ENCODE data around the gene GALNT3.

The GALNT3 gene

DNA sequence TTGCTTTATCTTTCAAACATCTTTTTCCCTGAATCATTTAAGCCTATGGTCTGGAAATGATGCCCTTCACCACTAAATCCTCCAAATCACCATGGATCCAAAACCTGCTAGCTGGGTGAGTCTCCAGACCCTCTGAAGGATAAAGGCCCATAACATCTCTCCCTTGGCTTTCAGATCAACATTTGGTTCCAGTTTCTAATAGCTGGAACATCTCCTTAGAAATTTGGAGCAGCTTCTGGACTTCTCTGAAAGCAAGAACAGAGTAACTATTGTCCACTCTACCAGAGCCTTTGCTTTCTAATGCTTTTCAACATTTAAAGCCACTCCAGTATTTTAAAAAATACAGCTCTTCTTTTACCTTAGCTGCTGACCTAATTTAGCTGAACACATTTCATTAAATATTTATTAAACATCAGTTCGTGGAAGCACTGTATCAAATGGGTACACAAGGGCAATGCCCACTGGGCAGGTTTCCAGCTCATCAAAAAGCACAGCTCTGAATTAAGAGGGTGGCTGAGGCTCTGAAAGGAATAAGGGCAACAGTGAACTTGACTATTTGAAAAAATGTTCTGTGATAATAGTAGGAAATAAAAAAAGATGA, 75.3 kb downstream of the GALNT3 start:
- DNase-seq = no peak

GRCh38 chr2:165716091-165716490, 78.0 kb downstream of the GALNT3 start:
- DNase-seq = no peak

- DNase-seq = no peak
Measured at GRCh38 chr2:165706960-165707487, 87.0 kb downstream of the GALNT3 start.

GRCh38 chr2:165701147-165701546, 92.9 kb downstream of the GALNT3 start:
- DNase-seq = no peak

DNA sequence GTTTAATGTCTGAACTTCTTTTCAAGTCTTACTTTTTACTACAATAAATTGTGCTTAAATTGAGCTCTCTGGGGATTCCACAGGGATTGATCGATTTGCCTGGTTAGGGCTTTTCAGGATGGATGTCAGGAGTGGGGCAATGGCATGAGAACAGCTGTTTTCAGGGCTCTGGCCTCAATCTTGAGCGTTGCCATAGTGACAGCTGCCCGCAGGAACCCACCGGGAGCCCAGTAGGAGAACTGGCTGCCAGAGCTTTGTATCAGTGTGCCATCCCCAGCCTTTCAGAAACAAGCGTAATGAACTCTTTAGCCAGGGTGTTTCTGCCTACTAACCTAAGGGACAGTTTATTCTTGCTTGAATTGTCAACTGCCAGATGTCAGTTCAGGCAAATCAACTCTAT, 93.5 kb downstream of the GALNT3 start:
- DNase-seq = no peak

GRCh38 chr2:165699946-165700345, 94.1 kb downstream of the GALNT3 start:
- DNase-seq = no peak

DNA sequence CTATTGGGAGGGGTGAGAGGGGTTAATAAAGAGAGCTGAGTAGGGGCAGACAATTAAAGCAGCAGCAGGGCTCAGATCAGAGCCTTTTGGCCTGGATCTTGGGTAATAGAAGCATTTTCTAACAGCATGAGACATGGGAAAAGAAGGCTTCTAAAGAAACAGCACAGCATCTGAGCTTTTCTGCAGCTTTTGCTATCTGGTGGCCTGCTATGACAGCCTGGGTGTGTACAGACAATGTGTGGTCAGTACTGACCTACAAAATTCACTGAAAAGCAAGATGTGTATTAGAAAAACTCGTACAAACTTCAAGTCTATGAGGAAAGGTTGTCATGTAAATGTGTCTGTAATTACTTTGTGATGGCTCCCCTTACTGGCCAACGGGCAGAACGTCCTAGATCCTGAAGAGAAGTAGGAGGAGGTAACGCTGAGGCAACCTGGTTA, 95.6 kb downstream of the GALNT3 start:
- no peak for DNase-seq

- no peak for DNase-seq
Measured at GRCh38 chr2:165697748-165698443, 96.2 kb downstream of the GALNT3 start.

Measured in activated CD4-positive, CD25-positive, alpha-beta regulatory T cell (primary cell).